22Rv1 (cell line): ENCODE results near the gene UBR3.

ENCODE experiments used
- H3K27ac ChIP-seq: fragments of 450-650 bp; 2 replicates; pipeline ENCODE4 v1.5.1; 2017
- CTCF ChIP-seq: fragments of 450-650 bp; IDR thresholded peaks from 2 replicates; pipeline ENCODE4 v1.5.1; 2017; ENCODE audit warnings: mild to moderate bottlenecking
- ZFX ChIP-seq: fragments of 450-650 bp; IDR thresholded peaks from 2 replicates; pipeline ENCODE4 v1.6.1; 2017; ENCODE audit warnings: antibody characterized with exemption, borderline replicate concordance

UBR3 gene

GRCh38 chr2:169827272-169828140 lies at the start of gene UBR3:
UBR3 (plus strand) TSS chr2:169827454; CDS start chr2:169827508, 54 bp downstream.
- H3K27ac ChIP-seq = peak within 1 kb of the TSS; percentile 81
- no peak for TF ChIP-seq CTCF

GRCh38 chr2:169778446-169778845 lies 48.8 kb upstream of the UBR3 start:
- no peak for TF ChIP-seq ZFX
- no peak for TF ChIP-seq CTCF
- H3K27ac ChIP-seq = no peak overlapping the region

GRCh38 chr2:169781249-169782013 lies 45.8 kb upstream of the UBR3 start:
- no peak overlapping the region for H3K27ac ChIP-seq
- TF ChIP-seq ZFX = no peak

- H3K27ac ChIP-seq = no peak overlapping the region
- TF ChIP-seq CTCF (no peak), ZFX (no peak)
Measured at GRCh38 chr2:169782513-169782912, 44.7 kb upstream of the UBR3 start.

GRCh38 chr2:169790581-169790980 lies 36.7 kb upstream of the UBR3 start:
- TF ChIP-seq CTCF (no peak), ZFX (no peak)
- H3K27ac ChIP-seq = no peak overlapping the region

- H3K27ac ChIP-seq = no peak overlapping the region
- TF ChIP-seq CTCF (no peak), ZFX (no peak)
Measured at GRCh38 chr2:169795181-169795580, 32.1 kb upstream of the UBR3 start.

- no peak overlapping the region for H3K27ac ChIP-seq
- TF ChIP-seq CTCF = no peak
- TF ChIP-seq ZFX = no peak
Measured at GRCh38 chr2:169796441-169796840, 30.8 kb upstream of the UBR3 start.
